Activated CD8-positive, alpha-beta T cell treated with anti-CD3 and anti-CD28 coated beads for 36 hours (primary cell): Measurements from ENCODE around the gene DEPDC5. TPM values are rescaled to one million over a fixed set of nuclear protein-coding genes. Genes with fewer than 3 reads are reported as not detected.

ENCODE experiments used
- ATAC-seq: fragments of 200-7000 bp; cut with Tn5 transposase; one replicate; pipeline ENCODE4 v1.10.0; 2021; ENCODE audit warnings: mild to moderate bottlenecking, moderate library complexity
- CTCF ChIA-PET: fragments of 350-600 bp; sonication (Branson Sonifier 250); formaldehyde crosslinking; loops from one replicate; lab custom pipeline; 2021; ENCODE audit warnings: antibody characterized with exemption; lab: Charles Lee
- POLR2A ChIA-PET: fragments of 350-600 bp; sonication (Branson Sonifier 250); formaldehyde crosslinking; loops from one replicate; lab custom pipeline; 2021; ENCODE audit warnings: antibody characterized with exemption; lab: Charles Lee
- DNase-seq: peaks from one replicate; pipeline ENCODE4 v3.0.0-alpha.2; 2020
- H3K27ac Mint-ChIP-seq: one replicate; pipeline ENCODE4 v1.8.0; 2021; ENCODE audit warnings: mild to moderate bottlenecking, mixed read lengths
- H3K27me3 Mint-ChIP-seq: one replicate; pipeline ENCODE4 v1.8.0; 2021; ENCODE audit warnings: mixed read lengths
- H3K36me3 Mint-ChIP-seq: one replicate; pipeline ENCODE4 v1.8.0; 2021; ENCODE audit warnings: low read depth, mixed read lengths
- H3K4me1 Mint-ChIP-seq: one replicate; pipeline ENCODE4 v1.8.0; 2021; ENCODE audit warnings: low read depth, mixed read lengths
- H3K4me3 Mint-ChIP-seq: one replicate; pipeline ENCODE4 v1.8.0; 2021; ENCODE audit warnings: mild to moderate bottlenecking, moderate library complexity, mixed read lengths
- H3K9me3 Mint-ChIP-seq: one replicate; pipeline ENCODE4 v1.8.0; 2021; ENCODE audit warnings: mixed read lengths
- intact Hi-C: fragments of 100-400 bp; cut with micrococcal nuclease; formaldehyde crosslinking; loops from one replicate; pipeline ENCODE4 v1.10.0; 2022
- total RNA-seq, 2 experiments: library from RNA; stranded (reverse); gene quantifications; one replicate each; pipeline ENCODE4 v1.2.3, GENCODE V29; 2021
- TF ChIP-seq, protein P1 (sequence below): fragments of 200-600 bp; IDR thresholded peaks from one replicate; pipeline ENCODE4 v1.8.0; 2022; ENCODE audit warnings: antibody characterized with exemption, mild to moderate bottlenecking

DEPDC5 gene
- total RNA-seq, 2 experiments from 2014 or later, result 31.6 to 36.4 TPM

DNA sequence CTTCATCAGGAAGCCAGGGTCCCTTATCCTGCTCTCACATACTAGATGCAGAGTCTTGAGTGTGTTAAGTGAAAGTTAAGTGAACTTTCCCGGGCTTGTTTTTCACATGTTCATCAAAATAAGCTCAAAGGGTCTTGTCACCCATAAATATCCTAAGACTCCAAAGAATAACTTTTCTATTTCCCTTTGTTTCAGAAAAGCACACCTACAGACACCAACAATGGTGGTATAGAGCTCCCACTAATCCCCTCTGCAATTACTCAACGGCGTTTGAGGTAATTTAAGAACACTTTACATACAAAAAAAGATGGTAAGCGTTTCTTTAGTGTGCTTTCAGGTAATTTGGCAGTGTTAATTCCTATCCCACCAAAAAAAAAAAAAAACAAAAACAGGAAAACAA lies 6.4 kb upstream of the DEPDC5 start:
- no peak for ATAC-seq
- H3K9me3 Mint-ChIP-seq, result no peaks in the 10 kb centered on the region
- peaks cover 28% of the 10 kb centered on the region for H3K36me3 Mint-ChIP-seq
- peak overlapping the region; percentile 89 for H3K4me3 Mint-ChIP-seq
- TF ChIP-seq, protein P1, sequence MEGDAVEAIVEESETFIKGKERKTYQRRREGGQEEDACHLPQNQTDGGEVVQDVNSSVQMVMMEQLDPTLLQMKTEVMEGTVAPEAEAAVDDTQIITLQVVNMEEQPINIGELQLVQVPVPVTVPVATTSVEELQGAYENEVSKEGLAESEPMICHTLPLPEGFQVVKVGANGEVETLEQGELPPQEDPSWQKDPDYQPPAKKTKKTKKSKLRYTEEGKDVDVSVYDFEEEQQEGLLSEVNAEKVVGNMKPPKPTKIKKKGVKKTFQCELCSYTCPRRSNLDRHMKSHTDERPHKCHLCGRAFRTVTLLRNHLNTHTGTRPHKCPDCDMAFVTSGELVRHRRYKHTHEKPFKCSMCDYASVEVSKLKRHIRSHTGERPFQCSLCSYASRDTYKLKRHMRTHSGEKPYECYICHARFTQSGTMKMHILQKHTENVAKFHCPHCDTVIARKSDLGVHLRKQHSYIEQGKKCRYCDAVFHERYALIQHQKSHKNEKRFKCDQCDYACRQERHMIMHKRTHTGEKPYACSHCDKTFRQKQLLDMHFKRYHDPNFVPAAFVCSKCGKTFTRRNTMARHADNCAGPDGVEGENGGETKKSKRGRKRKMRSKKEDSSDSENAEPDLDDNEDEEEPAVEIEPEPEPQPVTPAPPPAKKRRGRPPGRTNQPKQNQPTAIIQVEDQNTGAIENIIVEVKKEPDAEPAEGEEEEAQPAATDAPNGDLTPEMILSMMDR, result no peak
- H3K27ac Mint-ChIP-seq, result peak overlapping the region; percentile 25
- ChIA-PET POLR2A (no interaction called here), CTCF (interaction anchor here (1.1 kb wide), 1 partner anchor 83 kb away, joined by 4 read pairs; no protein-coding TSS in a partner anchor)
- H3K27me3 Mint-ChIP-seq, result no peaks in the 10 kb centered on the region
- H3K4me1 Mint-ChIP-seq, result peaks cover 44% of the 10 kb centered on the region
- intact Hi-C loops, result no loop called here
- DNase-seq, result no peak

DNA sequence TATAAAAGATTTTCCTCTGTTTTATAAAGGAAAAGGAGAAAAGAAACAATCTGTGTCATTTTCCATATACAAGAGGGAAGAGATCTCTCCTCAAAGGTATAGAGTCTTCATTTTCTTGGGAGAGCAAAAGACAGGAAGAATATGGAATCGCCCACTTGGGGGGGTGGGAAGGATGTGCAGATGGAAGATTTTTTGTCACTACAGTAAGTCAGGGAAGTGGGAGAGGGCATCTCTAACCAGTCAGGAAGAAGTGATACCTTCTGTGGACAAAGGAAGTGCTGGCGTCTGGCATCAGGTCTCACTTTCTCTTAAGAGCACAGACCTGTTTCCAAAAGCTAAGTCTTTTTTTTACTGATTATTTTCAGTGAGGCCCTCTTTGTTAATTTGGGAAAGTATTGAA lies 5.3 kb upstream of the DEPDC5 start:
- POLR2A ChIA-PET, result interaction anchor here (0.6 kb wide), 2 partner anchors 21 to 125 kb away, joined by 3 read pairs; no protein-coding TSS in a partner anchor
- CTCF ChIA-PET, result interaction anchor here (1.0 kb wide), 1 partner anchor 84 kb away, joined by 4 read pairs; no protein-coding TSS in a partner anchor
- H3K36me3 Mint-ChIP-seq, result peaks cover 24% of the 10 kb centered on the region
- intact Hi-C loops, result no loop called here
- no peak for ATAC-seq
- TF ChIP-seq, protein P1, result no peak
- DNase-seq, result no peak
- H3K27me3 Mint-ChIP-seq, result no peaks in the 10 kb centered on the region
- peak overlapping the region; percentile 90 for H3K27ac Mint-ChIP-seq
- peaks cover 48% of the 10 kb centered on the region for H3K4me1 Mint-ChIP-seq
- peak overlapping the region; percentile 89 for H3K4me3 Mint-ChIP-seq
- H3K9me3 Mint-ChIP-seq, result no peaks in the 10 kb centered on the region

DNA sequence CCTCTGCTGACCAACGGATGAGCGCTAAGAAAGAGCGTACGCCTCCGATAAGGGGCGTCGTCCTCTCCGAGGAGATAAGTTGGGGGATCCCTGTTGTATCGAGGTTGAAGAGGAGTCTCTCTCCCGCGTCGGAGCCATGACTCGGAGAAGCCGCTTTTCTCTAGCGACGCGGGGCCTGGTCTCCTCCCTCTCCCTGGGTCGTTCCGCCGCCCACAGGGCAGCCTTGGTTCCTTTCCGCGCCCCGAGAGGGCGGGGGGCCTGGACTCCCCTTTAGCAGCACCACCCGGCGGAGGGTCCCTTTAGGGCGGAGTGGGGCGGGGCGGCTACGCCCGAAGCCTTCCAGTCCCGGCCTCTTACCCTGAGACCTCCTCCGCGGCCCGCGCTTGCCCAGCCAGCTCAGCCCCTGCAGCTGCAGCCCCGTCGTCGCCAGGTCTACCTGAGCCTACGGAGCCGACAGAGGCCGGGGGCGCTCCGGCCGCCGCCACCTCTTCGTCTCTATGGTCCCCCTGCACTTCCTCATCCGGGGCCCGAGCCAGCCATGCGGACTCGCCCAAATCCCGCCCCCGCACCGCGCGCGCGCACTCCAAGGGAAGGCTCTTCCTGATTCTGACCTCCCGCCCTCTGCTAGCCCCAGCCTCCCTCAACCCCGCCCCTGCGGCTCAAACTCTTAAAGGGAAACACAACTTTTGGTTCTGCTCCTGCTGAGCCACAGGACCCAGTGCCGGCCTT lies 4.0 kb upstream of the DEPDC5 start, which contains the start of gene PRR14L:
Gene PRR14L (minus strand): TSS at position 497 of the 729 bp plus-strand sequence. CDS start 11,272 bp downstream, outside the sequence.
- peak within 1 kb of the TSS; percentile 90 for H3K27ac Mint-ChIP-seq
- ATAC-seq, result peak; percentile 77
- H3K4me3 Mint-ChIP-seq, result peak within 1 kb of the TSS; percentile 89
- peaks cover 48% of the 10 kb centered on the region for H3K4me1 Mint-ChIP-seq
- no peaks in the 10 kb centered on the region for H3K27me3 Mint-ChIP-seq
- TF ChIP-seq, protein P1, result no peak
- CTCF ChIA-PET, result no interaction called here
- POLR2A ChIA-PET, result interaction anchor here (0.9 to 1.1 kb wide), 2 partner anchors 85 to 119 kb away, joined by 3 read pairs; no protein-coding TSS in a partner anchor
- intact Hi-C loops, result loop anchor here (5.0 to 10.0 kb wide), 2 partner anchors 87 to 195 kb away; partner anchors contain the start of genes PISD and YWHAH
- H3K9me3 Mint-ChIP-seq, result no peaks in the 10 kb centered on the region
- H3K36me3 Mint-ChIP-seq, result peaks cover 17% of the 10 kb centered on the region
- DNase-seq, result peak; percentile 100

DNA sequence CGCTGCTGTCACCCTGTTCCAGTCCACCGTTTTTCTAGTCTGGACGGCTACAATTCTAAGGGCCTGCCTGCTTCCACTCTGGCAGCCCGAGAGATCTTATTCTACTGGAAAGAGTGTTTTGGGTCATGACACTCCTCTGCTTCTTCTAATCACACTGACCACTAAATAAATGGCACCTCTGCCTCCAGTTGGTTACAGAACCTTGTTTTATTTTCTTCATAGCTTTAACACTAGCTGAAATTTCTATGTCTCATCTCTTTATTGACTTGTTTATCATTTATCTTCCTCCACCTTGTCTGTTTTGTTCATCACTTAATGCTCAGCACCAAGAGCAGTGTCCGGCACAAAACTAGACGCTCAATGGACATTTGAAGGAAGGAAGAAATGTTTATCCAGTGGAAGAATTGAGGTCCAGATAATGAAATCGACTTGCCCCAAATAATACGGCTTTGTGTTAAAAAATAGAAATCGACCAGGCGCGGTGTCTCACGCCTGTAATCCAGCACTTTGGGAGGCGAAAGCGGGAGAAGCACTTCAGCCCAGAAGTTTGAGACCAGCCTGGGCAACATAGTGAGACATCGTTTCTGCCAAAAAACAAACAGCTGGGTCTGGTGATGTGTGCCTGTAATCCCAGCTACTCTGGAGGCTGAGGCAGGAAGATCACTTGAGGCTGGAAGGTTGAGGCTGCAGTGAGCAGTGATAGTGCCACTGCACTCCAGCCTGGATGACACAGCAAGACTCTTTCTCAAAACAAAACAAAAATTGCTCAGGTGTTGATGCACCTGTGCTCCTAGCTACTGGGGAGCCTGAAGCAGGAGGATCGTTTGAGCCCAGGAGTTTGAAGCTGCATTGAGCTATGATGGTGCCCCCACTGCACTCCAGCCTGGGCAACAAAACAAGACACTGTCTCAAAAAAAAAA lies 3.2 kb upstream of the DEPDC5 start:
- TF ChIP-seq, protein P1, result no peak
- peak overlapping the region; percentile 90 for H3K27ac Mint-ChIP-seq
- intact Hi-C loops, result loop anchor here (5.0 to 10.0 kb wide), 2 partner anchors 88 to 194 kb away; partner anchors contain the start of genes PISD and YWHAH
- CTCF ChIA-PET, result no interaction called here
- POLR2A ChIA-PET, result interaction anchor here (0.8 kb wide), 1 partner anchor 24 kb away, joined by 3 read pairs; no protein-coding TSS in a partner anchor
- DNase-seq (no peak), ATAC-seq (no peak)
- no peaks in the 10 kb centered on the region for H3K9me3 Mint-ChIP-seq
- H3K4me3 Mint-ChIP-seq, result peak overlapping the region; percentile 89
- peaks cover 53% of the 10 kb centered on the region for H3K4me1 Mint-ChIP-seq
- H3K36me3 Mint-ChIP-seq, result peaks cover 16% of the 10 kb centered on the region
- no peaks in the 10 kb centered on the region for H3K27me3 Mint-ChIP-seq
